Stimulated activated CD8-positive, alpha-beta memory T cell treated with anti-CD3 and anti-CD28 coated beads, Interleukin-7, amount 100 ng/mL, for 24 hours (primary cell): ENCODE results near the gene REPIN1.

Experiments used
- DNase-seq: peaks from one replicate; pipeline ENCODE4 v3.0.0-alpha.2; 2020; ENCODE audit warnings: low read depth

Gene REPIN1

DNA sequence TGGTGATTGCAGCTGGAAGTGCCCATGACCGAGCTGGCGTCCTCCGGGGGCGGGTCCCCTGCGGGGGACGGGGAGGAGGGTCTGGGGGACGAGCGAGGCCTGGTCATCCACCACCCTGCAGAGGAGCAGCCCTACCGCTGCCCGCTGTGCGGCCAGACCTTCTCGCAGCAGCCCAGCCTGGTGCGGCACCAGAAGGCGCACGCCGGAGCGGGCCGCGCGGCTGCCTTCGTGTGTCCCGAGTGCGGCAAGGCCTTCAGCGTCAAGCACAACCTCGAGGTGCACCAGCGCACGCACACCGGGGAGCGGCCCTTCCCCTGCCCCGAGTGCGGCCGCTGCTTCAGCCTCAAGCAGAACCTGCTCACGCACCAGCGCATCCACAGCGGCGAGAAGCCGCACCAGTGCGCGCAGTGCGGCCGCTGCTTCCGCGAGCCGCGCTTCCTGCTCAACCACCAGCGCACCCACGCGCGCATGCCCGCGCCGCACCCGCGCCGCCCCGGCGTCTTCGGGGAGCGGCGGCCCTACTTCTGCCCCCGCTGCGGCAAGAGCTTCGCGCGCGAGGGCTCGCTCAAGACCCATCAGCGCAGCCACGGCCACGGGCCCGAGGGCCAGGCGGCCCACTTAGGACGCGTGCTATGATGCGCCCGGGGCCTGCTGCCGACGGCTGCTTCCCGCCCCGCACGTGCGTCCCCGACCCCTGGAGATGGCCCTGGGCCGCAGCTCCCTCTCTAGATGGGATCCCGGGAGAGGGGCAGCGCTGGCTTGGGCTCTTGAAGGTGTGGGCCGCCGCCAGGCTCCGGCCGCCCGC, 39.2 kb downstream of the REPIN1 start:
- no peak for DNase-seq

DNA sequence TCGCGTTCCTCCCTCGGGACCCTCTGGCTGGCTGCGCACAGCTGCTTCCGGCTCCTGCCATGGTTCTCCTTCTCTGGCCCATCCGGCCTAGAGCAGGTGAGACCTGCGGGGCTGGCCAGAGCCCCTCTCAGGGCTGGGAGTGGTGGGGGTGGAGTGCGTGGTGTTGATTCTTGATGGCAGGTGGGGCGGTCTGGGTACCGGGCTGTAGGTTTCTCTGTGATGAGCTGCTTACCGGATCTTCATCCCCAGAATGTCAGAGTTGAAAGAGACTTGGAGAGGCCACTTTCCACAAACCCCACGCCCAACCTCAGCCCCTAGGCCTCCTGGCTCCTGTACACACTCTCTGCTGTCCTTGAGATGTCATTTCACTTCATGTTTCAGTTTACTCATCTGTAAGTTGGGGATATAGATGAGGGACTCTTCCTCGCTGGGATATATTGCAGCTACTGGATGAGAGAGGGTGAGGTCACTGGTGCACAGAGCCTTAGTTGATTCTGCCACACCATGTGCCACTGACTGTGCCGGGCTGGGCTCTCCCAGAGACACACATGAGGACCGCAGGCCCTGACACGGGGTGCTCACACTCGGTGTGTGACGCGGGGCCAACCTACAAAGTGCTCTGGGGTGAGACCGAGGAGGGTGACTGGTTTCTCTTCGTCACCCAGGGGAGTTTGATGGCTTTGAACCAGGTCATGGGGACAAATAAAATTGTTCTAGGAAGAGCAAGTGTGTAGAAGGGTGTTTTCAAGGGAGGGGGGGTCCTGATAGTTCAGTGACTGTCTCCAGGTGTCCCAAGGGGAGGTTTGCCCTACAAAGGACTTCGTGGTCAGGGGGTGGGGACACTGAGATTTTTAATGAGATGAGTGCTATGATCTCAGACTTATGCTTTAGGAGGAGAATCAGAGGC, 40.0 kb downstream of the REPIN1 start:
- no peak for DNase-seq

- no peak for DNase-seq
These were observed 40.8 kb downstream of the REPIN1 start for GRCh38 chr7:150409300-150410030.

DNA sequence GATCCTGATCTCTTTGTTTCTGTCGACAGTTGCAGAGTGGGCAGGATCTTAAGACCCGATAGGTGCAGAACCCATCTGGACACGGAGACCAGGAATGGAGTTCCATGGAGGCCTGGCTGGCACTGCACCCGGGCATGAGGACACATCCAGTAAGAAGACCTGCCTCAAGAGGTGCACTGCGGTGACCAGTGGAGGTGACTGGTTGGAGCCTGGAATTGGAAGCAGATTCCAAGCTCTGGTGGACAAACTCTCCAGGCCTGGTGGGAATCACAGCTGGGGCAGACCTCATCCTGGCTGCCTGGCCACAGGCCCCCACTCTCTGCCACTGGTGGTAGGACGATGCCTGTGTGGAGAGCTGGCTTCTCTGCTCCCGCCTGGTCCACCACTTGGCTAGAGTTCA, 41.5 kb downstream of the REPIN1 start:
- DNase-seq: no peak

DNA sequence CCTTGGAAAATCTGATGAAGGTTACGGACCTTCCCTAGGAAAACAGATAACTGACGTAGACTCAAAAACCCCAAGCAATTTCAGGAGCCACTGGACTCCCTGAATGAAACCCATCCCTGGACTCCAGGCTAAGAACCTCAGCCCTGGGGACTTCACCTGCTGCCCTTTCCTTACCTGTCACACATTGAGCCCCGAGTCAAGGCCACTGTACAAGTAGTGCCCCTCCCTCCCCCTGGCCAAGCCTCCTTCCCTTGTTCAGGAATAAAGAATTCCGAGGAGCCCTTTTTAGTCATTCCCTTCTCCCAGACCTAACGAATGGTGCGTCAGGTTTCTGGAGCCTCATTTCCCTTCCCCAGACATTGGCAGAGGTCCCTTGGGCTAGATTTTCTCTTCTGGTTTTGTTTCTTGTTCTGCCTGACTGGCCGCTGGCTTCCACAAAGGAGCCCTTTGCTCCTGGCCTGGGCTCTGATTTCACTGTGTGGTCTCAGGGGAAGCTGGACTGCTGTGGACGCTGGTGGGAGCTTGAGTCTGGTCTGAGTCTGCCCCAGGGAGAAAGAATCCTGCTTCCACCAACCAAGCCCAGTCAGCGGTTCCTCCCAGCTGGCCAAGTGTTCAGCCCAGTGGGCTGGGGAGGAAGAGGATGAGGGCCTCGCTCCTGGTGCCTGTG, 42.2 kb downstream of the REPIN1 start:
- DNase-seq: no peak

GRCh38 chr7:150411606-150412005, 43.0 kb downstream of the REPIN1 start:
- no peak for DNase-seq

DNA sequence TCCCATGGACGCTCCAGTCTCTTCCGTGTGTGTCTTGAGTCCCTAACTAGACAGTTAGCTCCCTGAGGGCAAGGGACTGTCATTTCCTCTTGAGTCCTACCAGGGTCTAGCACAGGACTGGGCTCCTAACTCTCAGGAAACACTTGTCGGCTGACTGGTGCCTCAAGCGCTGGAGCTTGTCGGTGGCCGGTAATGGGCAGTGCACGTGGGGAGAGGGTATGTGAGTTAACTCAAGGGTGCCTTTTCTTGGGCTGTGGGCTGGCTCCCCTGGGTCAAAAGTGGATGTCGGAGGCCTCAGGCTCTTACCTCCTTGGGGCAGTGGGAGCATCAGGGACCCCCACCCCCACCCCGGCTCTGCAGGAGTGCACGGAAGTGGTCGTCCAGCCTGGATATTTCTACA, 43.4 kb downstream of the REPIN1 start:
- DNase-seq: no peak

- DNase-seq: no peak
These were observed 44.2 kb downstream of the REPIN1 start for GRCh38 chr7:150412518-150413488.

DNA sequence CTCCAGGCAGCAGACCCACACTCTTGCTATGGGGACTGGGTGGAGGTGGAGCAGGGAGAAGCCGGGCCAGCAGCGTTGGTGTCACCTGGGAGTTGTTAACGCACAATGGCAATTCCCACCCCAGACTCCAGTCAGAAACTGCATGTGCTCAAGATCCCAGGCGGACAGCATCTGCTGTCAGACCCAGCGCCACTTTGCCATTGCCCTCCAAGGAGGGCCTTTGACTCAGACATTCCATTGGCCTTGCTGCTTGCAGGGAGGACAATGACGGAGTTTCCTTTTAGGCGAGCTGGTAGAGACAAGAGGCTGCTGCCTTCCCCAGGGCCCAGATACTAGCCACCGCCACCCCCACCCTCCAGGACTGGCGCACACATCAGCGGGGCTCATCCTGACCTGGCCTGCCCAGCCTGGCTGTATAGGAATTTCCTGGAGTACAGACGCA, 45.0 kb downstream of the REPIN1 start:
- DNase-seq: no peak

DNA sequence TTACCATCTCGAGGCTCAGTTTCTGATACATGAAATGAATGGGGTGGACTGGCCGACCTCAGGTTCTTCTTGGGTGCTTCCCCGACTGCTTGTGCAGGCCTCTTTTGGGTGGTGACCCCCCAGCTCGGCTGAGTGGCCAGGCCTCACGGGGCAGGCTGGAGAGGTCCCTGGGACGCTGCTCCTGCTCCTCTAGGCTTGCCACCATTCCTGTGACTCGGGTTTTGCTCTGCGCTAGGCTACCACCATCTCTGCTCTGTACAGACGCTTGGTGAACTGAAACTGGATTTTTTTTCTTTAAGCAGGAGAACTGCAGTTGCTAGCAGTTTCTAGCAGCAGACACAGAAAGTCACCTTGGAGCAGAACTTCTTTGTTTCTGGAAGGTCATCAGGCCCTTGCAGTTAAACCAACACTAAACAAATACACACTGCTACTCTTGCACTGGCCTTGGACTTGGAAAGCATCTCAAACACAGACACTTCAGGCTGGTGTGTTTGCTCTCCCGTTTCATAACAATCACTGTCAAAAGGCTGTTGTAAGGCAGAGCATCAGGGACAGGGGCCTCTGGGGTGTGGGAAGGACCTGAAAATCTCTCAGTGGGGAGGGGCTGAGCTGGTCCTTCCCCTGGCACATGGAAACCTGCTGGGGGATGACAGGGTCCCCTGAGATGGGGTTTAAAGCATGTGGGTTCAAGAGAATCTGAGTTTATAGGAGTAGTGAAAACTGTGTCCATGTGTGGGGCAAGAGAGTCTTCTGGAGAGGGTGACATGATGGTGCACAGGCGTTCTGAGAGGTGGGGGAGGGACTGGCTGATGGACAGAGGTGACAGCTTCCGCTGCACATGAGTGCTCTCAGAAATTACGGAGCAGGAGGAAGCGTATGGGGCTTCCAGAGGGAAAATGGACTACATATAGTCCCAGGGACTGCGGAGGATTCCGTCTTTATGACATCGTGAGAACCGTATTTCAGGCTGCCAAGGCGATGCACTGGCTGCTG, 46.8 kb downstream of the REPIN1 start:
- DNase-seq: no peak

- DNase-seq: no peak
These were observed 48.6 kb downstream of the REPIN1 start for GRCh38 chr7:150417239-150417638.

DNA sequence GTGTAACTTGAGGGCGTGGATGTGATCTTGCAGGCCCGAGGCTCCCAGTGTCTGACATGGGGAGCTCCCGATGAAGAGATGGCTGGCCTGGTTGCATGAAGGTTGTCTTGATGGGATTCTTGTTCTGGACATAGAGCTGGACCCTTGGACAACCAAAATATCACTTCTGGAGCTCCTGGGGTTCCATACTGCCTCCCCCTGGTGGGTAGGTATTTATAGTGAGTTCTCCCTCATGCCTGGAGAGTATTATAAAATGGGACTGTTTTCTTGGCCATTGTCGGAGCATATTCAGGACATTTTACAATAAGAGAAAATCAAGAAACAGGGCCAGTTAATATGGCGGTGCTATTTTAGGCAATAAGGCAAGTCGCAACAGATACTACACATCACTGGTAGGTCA, 49.2 kb downstream of the REPIN1 start:
- no peak for DNase-seq

GRCh38 chr7:150420242-150420641, 51.6 kb downstream of the REPIN1 start:
- no peak for DNase-seq

DNA sequence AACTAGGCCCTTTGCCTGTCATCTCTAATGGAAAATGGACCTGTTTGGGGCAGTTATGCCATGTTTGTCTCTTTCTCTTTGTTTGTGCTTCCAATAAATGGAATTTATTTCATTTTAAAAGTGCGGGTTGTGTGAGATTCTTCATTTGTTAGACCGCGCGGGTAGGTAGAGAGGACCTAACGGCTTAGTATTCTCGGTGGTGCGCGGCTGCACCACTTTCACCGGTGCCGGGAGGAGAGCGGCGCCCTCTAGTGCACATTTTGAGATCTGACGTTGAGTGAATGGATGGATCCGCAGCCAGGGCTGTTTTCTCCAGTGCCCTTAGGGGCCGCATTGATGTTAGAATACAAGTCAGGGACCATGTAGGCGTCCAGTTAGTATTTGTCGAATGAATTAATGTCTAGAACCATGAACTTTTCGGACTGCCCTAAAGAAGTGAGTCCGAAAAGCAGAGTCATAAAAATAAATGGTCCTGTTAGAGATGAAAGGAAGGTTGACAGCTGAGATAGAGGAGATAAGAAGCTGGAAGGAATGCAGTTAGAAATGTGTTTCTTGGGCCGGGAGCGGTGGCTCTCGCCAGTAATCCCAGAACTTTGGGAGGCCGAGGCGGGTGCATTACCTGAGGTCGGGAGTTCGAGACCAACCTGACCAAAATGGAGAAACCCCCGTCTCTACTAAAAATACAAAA, 52.5 kb downstream of the REPIN1 start:
- peak; percentile 72 for DNase-seq

DNA sequence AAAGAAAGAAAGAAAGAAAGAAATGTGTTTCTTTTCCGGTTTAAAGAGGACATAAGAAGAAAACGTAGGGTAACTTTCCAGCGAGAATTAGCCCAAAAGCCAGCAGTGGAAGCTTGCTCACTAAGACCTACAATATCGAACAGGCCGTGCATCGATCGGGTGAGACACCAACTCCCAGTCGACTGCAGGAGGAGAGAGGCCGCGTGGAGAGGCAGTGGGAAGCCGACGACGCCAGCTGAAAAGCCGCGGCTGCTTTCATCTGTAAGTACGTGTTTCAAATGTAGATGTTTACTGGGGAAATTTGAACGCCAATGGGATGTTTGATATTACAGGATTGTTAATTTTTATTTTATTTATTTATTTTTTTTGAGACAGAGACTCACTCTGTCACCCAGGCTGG, 53.2 kb downstream of the REPIN1 start:
- DNase-seq: no peak
